IMR-90 (cell line): ENCODE measurements around the gene OLAH. TPM values are rescaled to one million over a fixed set of nuclear protein-coding genes. Genes with fewer than 3 reads are reported as not detected.
"Not testable (repeated sequence)": the region's sequence is repeated elsewhere in the genome, so short reads cannot be mapped to it uniquely, and the experiment has no call there.

ENCODE experiments used
- ATAC-seq: fragments of 200-7000 bp; cut with Tn5 transposase; 2 replicates; pipeline ENCODE4 v1.9.1; 2020; ENCODE audit warnings: low read depth, mild to moderate bottlenecking, moderate library complexity
- BruUV-seq: library from RNA; stranded (reverse); fragments of 400-500 nt; replicated peaks from 2 replicates; lab custom pipeline; 2021; lab: Mats Ljungman, UMichigan
- CTCF ChIA-PET: fragments of 300-600 bp; formaldehyde crosslinking; extraction: SDS; loops from one replicate; lab custom pipeline; 2021; ENCODE audit warnings: antibody characterized with exemption; lab: Yijun Ruan, JAX
- POLR2A ChIA-PET: fragments of 300-600 bp; sonication (Branson Sonifier 250); formaldehyde crosslinking; loops from one replicate; lab custom pipeline; 2022; ENCODE audit warnings: antibody characterized with exemption; ENCODE audit not compliant: unreplicated experiment; lab: Charles Lee
- DNase-seq: peaks from one replicate; pipeline ENCODE4 v3.0.0; 2013
- H2AFZ ChIP-seq: replicated peaks from 2 replicates; pipeline ENCODE3; 2013; ENCODE audit warnings: low read length, mild to moderate bottlenecking; ENCODE audit not compliant: poor library complexity
- H2AK5ac ChIP-seq: 2 replicates; pipeline ENCODE4 v1.6.1; 2013; ENCODE audit warnings: low read depth, low read length, inconsistent platforms
- H2AK9ac ChIP-seq: replicated peaks from 2 replicates; pipeline ENCODE3; 2013; ENCODE audit warnings: mild to moderate bottlenecking, low read depth, low read length, moderate library complexity; ENCODE audit not compliant: poor library complexity
- H2BK120ac ChIP-seq: 2 replicates; pipeline ENCODE4 v1.6.1; 2013; ENCODE audit warnings: low read depth, low read length, inconsistent platforms
- H2BK15ac ChIP-seq: 3 replicates; pipeline ENCODE4 v1.6.1; 2013; ENCODE audit warnings: low read depth, low read length, inconsistent platforms
- H2BK20ac ChIP-seq: 2 replicates; pipeline ENCODE4 v1.6.1; 2013; ENCODE audit warnings: low read depth, mild to moderate bottlenecking, inconsistent platforms, low read length, moderate library complexity
- H2BK5ac ChIP-seq: 2 replicates; pipeline ENCODE4 v1.6.1; 2013; ENCODE audit warnings: mild to moderate bottlenecking, low read depth, low read length, inconsistent platforms; ENCODE audit not compliant: poor library complexity, severe bottlenecking
- H3K14ac ChIP-seq: replicated peaks from 2 replicates; pipeline ENCODE4 v1.6.1; 2013; ENCODE audit warnings: low read depth, low read length, inconsistent platforms
- H3K18ac ChIP-seq: 2 replicates; pipeline ENCODE4 v1.6.1; 2013; ENCODE audit warnings: low read depth, low read length, control low read depth
- H3K23ac ChIP-seq: 2 replicates; pipeline ENCODE4 v1.6.1; 2013; ENCODE audit warnings: low read depth, low read length, inconsistent platforms
- H3K27ac ChIP-seq: 2 replicates; pipeline ENCODE4 v1.5.1; 2013; ENCODE audit warnings: mild to moderate bottlenecking, control low read depth, low read length; ENCODE audit not compliant: insufficient read depth
- H3K27me3 ChIP-seq: 2 replicates; pipeline ENCODE4 v1.6.1; 2013; ENCODE audit warnings: low read length; ENCODE audit not compliant: control insufficient read depth, insufficient read depth
- H3K36me3 ChIP-seq: 2 replicates; pipeline ENCODE4 v1.6.1; 2013; ENCODE audit warnings: low read length, mixed read lengths; ENCODE audit not compliant: control insufficient read depth, insufficient read depth
- H3K4ac ChIP-seq: 2 replicates; pipeline ENCODE4 v1.6.1; 2013; ENCODE audit warnings: low read depth, low read length, inconsistent platforms
- H3K4me1 ChIP-seq: 2 replicates; pipeline ENCODE4 v1.6.1; 2013; ENCODE audit warnings: low read length, mixed read lengths; ENCODE audit not compliant: control insufficient read depth, insufficient read depth
- H3K4me2 ChIP-seq: 2 replicates; pipeline ENCODE4 v1.6.1; 2013; ENCODE audit warnings: low read depth, mild to moderate bottlenecking, control low read depth, low read length, moderate library complexity
- H3K4me3 ChIP-seq: 2 replicates; pipeline ENCODE4 v1.5.1; 2013; ENCODE audit warnings: low read depth, mild to moderate bottlenecking, control low read depth, low read length, moderate library complexity; ENCODE audit not compliant: insufficient read depth
- H3K56ac ChIP-seq: 2 replicates; pipeline ENCODE4 v1.6.1; 2013; ENCODE audit warnings: low read length, inconsistent platforms; ENCODE audit not compliant: insufficient read depth; ENCODE audit errors: extremely low read depth
- H3K79me1 ChIP-seq, 2 experiments: 2 replicates each; pipeline ENCODE4 v1.6.1; 2013; ENCODE audit warnings: low read length in 2 of 2, inconsistent platforms in 1 of 2, low read depth in 1 of 2
- H3K9ac ChIP-seq: 2 replicates; pipeline ENCODE4 v1.6.1; 2013; ENCODE audit warnings: low read depth, low read length, control low read depth
- H3K9me1 ChIP-seq: 2 replicates; pipeline ENCODE4 v1.6.1; 2013; ENCODE audit warnings: low read length, inconsistent platforms; ENCODE audit not compliant: insufficient read depth
- H3K9me3 ChIP-seq: 2 replicates; pipeline ENCODE4 v1.6.1; 2013; ENCODE audit warnings: low read length; ENCODE audit not compliant: control insufficient read depth, insufficient read depth
- H4K20me1 ChIP-seq: 2 replicates; pipeline ENCODE4 v1.6.1; 2013; ENCODE audit warnings: low read length, inconsistent platforms; ENCODE audit not compliant: insufficient read depth
- H4K5ac ChIP-seq: 2 replicates; pipeline ENCODE4 v1.6.1; 2013; ENCODE audit warnings: mild to moderate bottlenecking, low read depth, low read length, control low read depth
- H4K8ac ChIP-seq, 2 experiments: 2 replicates each; pipeline ENCODE4 v1.6.1; 2013; ENCODE audit warnings: low read depth in 2 of 2, low read length in 2 of 2, control low read depth in 1 of 2, inconsistent platforms in 1 of 2
- H4K91ac ChIP-seq: 2 replicates; pipeline ENCODE4 v1.6.1; 2013; ENCODE audit warnings: low read depth, low read length, inconsistent platforms; ENCODE audit not compliant: insufficient read depth
- WGBS, 2 experiments: methylation state at CpG; one replicate each; pipeline versions ENCODE4 v1.1.5 to v1.1.7; 2013; ENCODE audit warnings: missing lambda C conversion rate in 2 of 2; ENCODE audit not compliant: insufficient read length in 1 of 2; ENCODE audit errors: extremely low coverage in 2 of 2; 5-methylcytosine and 5-hydroxymethylcytosine counted together
- dilution Hi-C: fragments of 300-500 bp; cut with HindIII; formaldehyde crosslinking; loops from one replicate; pipeline ENCODE4 v1.14.3; 2018; ENCODE audit warnings: low sequenced_read_pairs; ENCODE audit not compliant: unreplicated experiment
- in situ Hi-C: fragments of 300-500 bp; cut with MboI; formaldehyde crosslinking; loops from 3 replicates; pipeline ENCODE4 v1.14.3; 2019; ENCODE audit warnings: low sequenced_read_pairs, inconsistent platforms, mixed read lengths
- intact Hi-C: fragments of 100-400 bp; cut with micrococcal nuclease; formaldehyde crosslinking; loops from 2 replicates; pipeline ENCODE4 v1.10.0; 2022
- polyA plus RNA-seq, 3 experiments: library from polyadenylated mRNA; depleted of rRNA; stranded (reverse); fragments of >200 nt; gene quantifications; 2 replicates each; pipeline ENCODE4 v1.2.3, GENCODE V29; 2012; ENCODE audit warnings: low replicate concordance in 1 of 3
- total RNA-seq: library from RNA; depleted of rRNA; stranded (reverse); fragments of >200 nt; gene quantifications from 2 replicates; pipeline ENCODE4 v1.2.3, GENCODE V29; 2012

Gene OLAH
- total and polyA plus RNA-seq, 2 of the 4 experiments (the other 2 are of a cell fraction) = not detected

DNA sequence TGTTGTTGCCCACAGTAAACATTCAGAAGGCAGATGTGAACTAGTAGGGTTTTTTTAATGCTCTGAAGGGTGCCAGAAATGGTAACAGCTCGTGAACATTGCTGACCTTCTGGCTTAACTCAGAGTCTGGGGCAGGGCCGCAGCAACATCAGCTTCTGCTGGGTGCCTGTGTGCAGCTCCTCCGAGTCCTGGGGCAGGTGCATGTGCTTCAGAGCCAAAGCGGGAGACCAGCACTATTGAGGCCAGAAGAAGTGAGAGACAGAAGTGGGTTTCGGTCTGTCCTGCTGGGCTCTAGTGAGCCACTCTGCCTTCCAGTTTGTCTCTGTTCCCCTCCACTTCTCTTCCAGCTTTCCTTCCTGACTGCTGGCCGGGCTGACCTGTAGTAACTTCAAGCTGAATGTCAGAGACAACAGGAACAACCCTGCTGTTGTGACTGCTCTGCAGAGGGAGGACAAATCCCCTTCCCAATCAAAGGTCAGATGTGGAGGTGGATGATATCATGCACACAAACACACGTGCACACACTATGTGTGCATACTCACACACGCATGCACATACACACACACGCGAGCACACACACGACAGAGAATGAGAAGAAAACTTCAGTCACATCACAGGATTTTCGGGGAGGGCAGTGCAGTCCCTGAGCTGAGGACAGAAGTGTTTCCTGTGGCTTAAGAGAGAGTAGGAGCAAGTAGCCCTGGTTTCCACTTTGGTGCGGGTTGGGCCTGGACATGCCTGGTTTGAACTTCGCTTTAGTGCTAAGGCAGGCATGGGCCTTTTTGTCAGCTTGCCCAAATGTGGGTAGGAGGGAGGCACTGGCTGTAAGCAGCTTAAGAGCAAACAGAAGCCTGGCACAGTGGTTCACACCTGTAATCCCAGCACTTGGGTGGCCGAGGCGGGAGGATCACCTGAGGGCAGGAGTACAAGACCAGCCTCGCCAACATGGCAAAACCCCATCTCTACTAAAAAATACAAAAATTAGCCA is 19.4 kb upstream of the OLAH start:
- H4K8ac ChIP-seq, H3K4me3 ChIP-seq, H3K4me1 ChIP-seq, H3K14ac ChIP-seq, H4K91ac ChIP-seq, H3K36me3 ChIP-seq, H2AFZ ChIP-seq, H3K4me2 ChIP-seq, CTCF ChIA-PET, H2BK15ac ChIP-seq, POLR2A ChIA-PET, H3K4ac ChIP-seq, H4K5ac ChIP-seq, H3K9ac ChIP-seq, H3K23ac ChIP-seq, H2BK5ac ChIP-seq, H3K9me1 ChIP-seq, H3K18ac ChIP-seq, H2AK5ac ChIP-seq, ATAC-seq, DNase-seq, H2BK20ac ChIP-seq, intact Hi-C loops, H3K79me1 ChIP-seq, H3K27ac ChIP-seq, H3K56ac ChIP-seq, H3K27me3 ChIP-seq, H2BK120ac ChIP-seq, in situ Hi-C loops, H3K9me3 ChIP-seq, H4K20me1 ChIP-seq, dilution Hi-C loops, H2AK9ac ChIP-seq, BruUV-seq: not testable (repeated sequence)
- WGBS, 2 experiments = no CpG with 5 or more reads among the region's 17 CpGs

DNA sequence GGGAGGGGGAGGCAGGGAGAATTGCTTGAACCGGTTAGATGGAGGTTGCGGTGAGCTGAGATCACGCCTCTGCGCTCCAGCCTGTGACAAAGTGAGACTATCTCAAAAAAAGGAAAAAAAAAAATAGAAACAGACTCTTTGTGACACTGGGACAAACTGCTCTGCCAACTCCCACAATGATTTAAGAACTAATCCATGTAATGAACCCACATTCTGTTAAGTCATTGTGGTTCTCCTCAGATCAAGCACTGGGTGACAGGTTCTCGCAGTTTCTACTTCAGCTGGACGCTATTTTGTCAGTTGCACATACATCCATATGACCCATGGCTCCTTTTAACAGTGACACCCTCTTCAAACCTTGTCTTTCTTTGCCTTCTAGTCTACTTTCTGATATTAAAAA is 18.7 kb upstream of the OLAH start:
- H4K91ac ChIP-seq, H2BK120ac ChIP-seq, POLR2A ChIA-PET, H3K4me2 ChIP-seq, H3K9me1 ChIP-seq, H3K14ac ChIP-seq, H3K79me1 ChIP-seq, H4K8ac ChIP-seq, H3K36me3 ChIP-seq, H2AK9ac ChIP-seq, H3K4me3 ChIP-seq, CTCF ChIA-PET, H3K27me3 ChIP-seq, H3K23ac ChIP-seq, H2BK5ac ChIP-seq, H3K4ac ChIP-seq, H4K20me1 ChIP-seq, DNase-seq, dilution Hi-C loops, H3K9me3 ChIP-seq, H2AK5ac ChIP-seq, H4K5ac ChIP-seq, H2AFZ ChIP-seq, in situ Hi-C loops, H2BK20ac ChIP-seq, H3K4me1 ChIP-seq, H3K27ac ChIP-seq, ATAC-seq, H2BK15ac ChIP-seq, BruUV-seq, H3K56ac ChIP-seq, intact Hi-C loops, H3K9ac ChIP-seq, H3K18ac ChIP-seq: not testable (repeated sequence)
- no CpG with 5 or more reads among the region's 6 CpGs for WGBS, 2 experiments
